ENCODE data around the gene ZNF778. TPM values are rescaled to one million over a fixed set of nuclear protein-coding genes. Genes with fewer than 3 reads are reported as not detected.

The ZNF778 gene
- total and polyA plus RNA-seq, 2 of the 13 experiments (the other 11 are each of a cell fraction or from before 2014, with no cell fraction given): 3.8 to 7.2 TPM

GRCh38 chr16:89246903-89247733 lies 29.6 kb downstream of the ZNF778 start (continued):
- TF ChIP-seq ZFX (CRISPR knock-in tag; IDR thresholded peaks at IDR 0.05; ENCODE audit: low read depth) (peak; percentile 98), NFRKB (IDR thresholded peaks at IDR 0.05) (no peak), MEF2D (CRISPR knock-in tag; IDR thresholded peaks at IDR 0.05) (no peak), ZNF318 (CRISPR knock-in tag; IDR thresholded peaks at IDR 0.05) (0 out of 2 replicates have a peak, but pooled peaks have one; percentile 40), XBP1 (CRISPR knock-in tag; IDR thresholded peaks at IDR 0.05) (no peak), ATF7-NPFF (CRISPR knock-in tag; IDR thresholded peaks at IDR 0.05; ENCODE audit: low read depth) (peak; percentile 81; the same call in 1 of the 2 replicates), EHMT2 (IDR thresholded peaks at IDR 0.05; ENCODE audit: borderline replicate concordance, low read depth, low read length) (no peak), NRL (CRISPR knock-in tag; IDR thresholded peaks at IDR 0.05; ENCODE audit: borderline replicate concordance) (peak; percentile 95), SCMH1 (CRISPR knock-in tag; IDR thresholded peaks at IDR 0.05; ENCODE audit: borderline replicate concordance) (no peak), ZNF572 (CRISPR knock-in tag; IDR thresholded peaks at IDR 0.05) (peak; percentile 99), SMAD1 (CRISPR knock-in tag; IDR thresholded peaks at IDR 0.05; ENCODE audit: borderline replicate concordance, low read depth) (no peak; the same call in 1 of the 2 replicates), HMG20A (CRISPR knock-in tag; IDR thresholded peaks at IDR 0.05; ENCODE audit: borderline replicate concordance) (no peak), ETV6 (CRISPR knock-in tag; conservative IDR thresholded peaks at IDR 0.05) (no peak), ESRRA (CRISPR knock-in tag; IDR thresholded peaks at IDR 0.05; ENCODE audit: low read depth) (no peak), HCFC1 (IDR thresholded peaks at IDR 0.05; ENCODE audit: low read depth, low read length) (no peak), ZSCAN20 (CRISPR knock-in tag; IDR thresholded peaks at IDR 0.05; ENCODE audit: borderline replicate concordance) (no peak), ZNF790 (CRISPR knock-in tag; IDR thresholded peaks at IDR 0.05; ENCODE audit: borderline replicate concordance) (no peak), ZNF180 (CRISPR knock-in tag; IDR thresholded peaks at IDR 0.05; ENCODE audit: borderline replicate concordance, low read depth) (no peak), TOE1 (CRISPR knock-in tag; IDR thresholded peaks at IDR 0.05) (no peak), ZNF17 (CRISPR knock-in tag; IDR thresholded peaks at IDR 0.05) (no peak), ZNF430 (CRISPR knock-in tag; IDR thresholded peaks at IDR 0.05) (peak; percentile 59), HNRNPUL1 (IDR thresholded peaks at IDR 0.05; ENCODE audit: low read depth, low read length) (0 out of 2 replicates have a peak, but pooled peaks have one; percentile 19), PLRG1 (conservative IDR thresholded peaks at IDR 0.05) (no peak), CCDC6 (CRISPR knock-in tag; IDR thresholded peaks at IDR 0.05) (peak; percentile 67; the same call in 1 of the 2 replicates)

All from HepG2 (cell line).